Measurements from ENCODE around the gene LILRA1. TPM values are rescaled to one million over a fixed set of nuclear protein-coding genes. Genes with fewer than 3 reads are reported as not detected.
A peak's percentile ranks its signal among the peaks of the same experiment; 100 is the strongest.
"Not testable (repeated sequence)": the region's sequence is repeated elsewhere in the genome, so short reads cannot be mapped to it uniquely, and the experiment has no call there.

The LILRA1 gene
- not detected in 2 replicates for total RNA-seq (2011; cell fraction: chromatin; rRNA removed; ENCODE audit: low replicate concordance)
- total RNA-seq (2011; cell fraction: nucleolus; rRNA removed) = not detected in 2 replicates
- total RNA-seq (2011; cell fraction: nucleoplasm; rRNA removed) = not detected in 2 replicates
- not detected in 2 replicates for total RNA-seq (2014; rRNA removed)
- total RNA-seq (2014; rRNA removed; fragmentation: Illumina TruSeq; extraction: Trizol) = not detected in 2 replicates
- not detected in 2 replicates for total RNA-seq (2015; rRNA removed; fragmentation: Illumina TruSeq; extraction: Trizol)
- not detected in 2 replicates for total RNA-seq (2021)
- not detected in 2 replicates for polyA plus RNA-seq (2011; rRNA removed)
- polyA plus RNA-seq (2011; cell fraction: cytosol; rRNA removed) = not detected in 2 replicates
- polyA plus RNA-seq (2011; cell fraction: nucleus; rRNA removed) = not detected in 2 replicates
- polyA plus RNA-seq (2012) = not detected in 2 replicates
- not detected in 2 replicates for polyA plus RNA-seq (2014; fragmentation: Illumina TruSeq; extraction: Trizol)
- not detected for polyA plus RNA-seq (2014; fragmentation: Nextera tagmentation; extraction: Ambion mirVana)
- polyA plus RNA-seq (2014; rRNA removed) = not detected in 2 replicates
- not detected in 2 replicates for polyA minus RNA-seq (2011; rRNA and poly(A)+ RNA removed)
- not detected in 2 replicates for polyA minus RNA-seq (2011; cell fraction: cytosol; rRNA and poly(A)+ RNA removed)
- polyA minus RNA-seq (2011; cell fraction: nucleus; rRNA and poly(A)+ RNA removed) = not detected in 2 replicates
- Bru-seq, nascent RNA = not detected
- BruChase-seq, experiment 1, labeled RNA remaining after a 2-hour chase = not detected
- BruChase-seq, experiment 2, labeled RNA remaining after a 6-hour chase = not detected
- long read RNA-seq, experiment 1 = 0 reads
- long read RNA-seq, experiment 2 = 0 reads
- long read RNA-seq, experiment 3 = 0 reads

DNA sequence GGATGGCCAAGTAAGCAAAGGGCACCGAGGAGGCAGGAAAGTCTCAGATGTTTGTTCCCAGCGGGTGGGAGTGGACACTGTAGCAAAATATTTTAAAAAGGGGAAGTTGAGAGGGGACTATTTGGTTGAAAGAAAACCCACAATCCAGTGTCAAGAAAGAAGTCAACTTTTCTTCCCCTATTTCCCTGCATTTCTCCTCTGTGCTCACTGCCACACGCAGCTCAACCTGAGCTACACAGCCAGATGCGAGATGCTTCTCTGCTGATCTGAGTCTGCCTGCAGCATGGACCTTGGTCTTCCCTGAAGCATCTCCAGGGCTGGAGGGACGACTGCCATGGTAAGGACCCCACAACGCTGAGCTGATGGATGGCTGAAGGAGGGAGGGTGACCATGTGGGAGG is at the start of gene LILRA1:
LILRA1 (plus strand) TSS at position 188 of the 400 bp plus-strand sequence. CDS start 613 bp downstream, outside the sequence.
- H3K9me3 ChIP-seq (replicated peaks; ENCODE audit: control insufficient read depth, insufficient read depth, low read depth, low read length); H3K4me1 ChIP-seq (replicated peaks in 1 of 2; ENCODE audit: control insufficient read depth in 2 of 2, insufficient read depth in 2 of 2, low read length in 2 of 2); in situ Hi-C loops (cut with MboI); DNase-seq (ENCODE audit: extremely low read depth in 1 of 4, low spot score in 3 of 4); H3K27ac ChIP-seq (ENCODE audit: extremely low read depth, low read depth, low read length); H2AFZ ChIP-seq (ENCODE audit: low read depth, low read length); H4K20me1 ChIP-seq (replicated peaks; ENCODE audit: control insufficient read depth, insufficient read depth, low read length); H3K79me2 ChIP-seq (ENCODE audit: control insufficient read depth, insufficient read depth, low read length); FAIRE-seq; H3K9me1 ChIP-seq (ENCODE audit: control insufficient read depth, insufficient read depth, low read length); BruUV-seq (replicated peaks); H3K4me2 ChIP-seq (ENCODE audit: insufficient read depth, low read length); intact Hi-C loops (cut with micrococcal nuclease); H3K4me3 ChIP-seq; CTCF ChIA-PET (ENCODE audit: low intra/inter-chr PET ratio); ATAC-seq; H3K9ac ChIP-seq (ENCODE audit: insufficient read depth in 1 of 2, low read depth in 2 of 2, low read length in 2 of 2); H3K36me3 ChIP-seq (ENCODE audit: control insufficient read depth, insufficient read depth, low read length): not testable (repeated sequence)
- POLR2A ChIA-PET = interaction anchor here (0.6 kb wide), 1 partner anchor 1201 kb away, joined by 3 read pairs; no protein-coding TSS in a partner anchor
- WGBS (ENCODE audit: insufficient coverage, low coverage, missing lambda C conversion rate) = 1% methylated on average over 6 of the region's 6 CpGs
- peaks cover 2 to 57% of the 10 kb centered on the region in 2 experiments for H3K27me3 ChIP-seq (ENCODE audit: control insufficient read depth in 2 of 2, insufficient read depth in 2 of 2, low read length in 2 of 2)

DNA sequence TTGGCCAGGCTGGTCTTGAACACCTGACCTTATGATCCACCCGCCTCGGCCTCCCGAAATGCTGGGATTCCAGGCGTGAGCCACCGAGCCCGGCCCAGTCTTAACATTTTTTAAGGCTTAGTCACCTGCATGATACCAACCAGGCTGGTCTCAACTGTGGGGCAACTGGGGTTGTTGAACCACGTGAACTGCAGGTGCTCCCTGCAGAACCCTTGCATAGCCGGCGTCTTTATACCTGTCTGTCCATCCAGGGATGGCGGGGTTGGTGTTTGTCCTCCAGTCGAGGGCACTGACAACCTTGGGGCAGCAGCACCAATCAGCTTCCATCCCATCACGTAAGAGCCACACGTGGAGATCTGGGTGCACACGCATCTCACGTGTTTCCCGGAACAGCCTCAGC is 44.6 kb upstream of the LILRA1 start:
- H3K27ac ChIP-seq (ENCODE audit: extremely low read depth, low read depth, low read length) = no peak overlapping the region
- no peaks in the 10 kb centered on the region for H3K36me3 ChIP-seq (ENCODE audit: control insufficient read depth, insufficient read depth, low read length)
- BruUV-seq (replicated peaks) = no TSS peak
- H3K4me2 ChIP-seq (ENCODE audit: insufficient read depth, low read length) = no peak overlapping the region
- no peak overlapping the region for H2AFZ ChIP-seq (ENCODE audit: low read depth, low read length)
- H3K27me3 ChIP-seq (ENCODE audit: control insufficient read depth in 2 of 2, insufficient read depth in 2 of 2, low read length in 2 of 2) = peaks cover 25 to 55% of the 10 kb centered on the region in 2 experiments
- no peak overlapping the region for H3K4me3 ChIP-seq
- H3K79me2 ChIP-seq (ENCODE audit: control insufficient read depth, insufficient read depth, low read length) = no peaks in the 10 kb centered on the region
- in situ Hi-C loops (cut with MboI) (no loop called here), intact Hi-C loops (cut with micrococcal nuclease) (no loop called here)
- peaks cover 0 to 5% of the 10 kb centered on the region in 2 experiments; a peak in 2 of 5 replicates for H3K4me1 ChIP-seq (replicated peaks in 1 of 2; ENCODE audit: control insufficient read depth in 2 of 2, insufficient read depth in 2 of 2, low read length in 2 of 2)
- ATAC-seq (no peak), FAIRE-seq (no peak), DNase-seq (ENCODE audit: extremely low read depth in 1 of 4, low spot score in 3 of 4) (no peak)
- no peaks in the 10 kb centered on the region for H4K20me1 ChIP-seq (replicated peaks; ENCODE audit: control insufficient read depth, insufficient read depth, low read length)
- WGBS (ENCODE audit: insufficient coverage, low coverage, missing lambda C conversion rate) = 1% methylated on average over 16 of the region's 16 CpGs
- ChIA-PET CTCF (ENCODE audit: low intra/inter-chr PET ratio) (no interaction called here), POLR2A (no interaction called here)
- H3K9me1 ChIP-seq (ENCODE audit: control insufficient read depth, insufficient read depth, low read length) = no peaks in the 10 kb centered on the region
- no peaks in the 10 kb centered on the region for H3K9me3 ChIP-seq (replicated peaks; ENCODE audit: control insufficient read depth, insufficient read depth, low read depth, low read length)
- 0 out of 4 replicates have a peak overlapping the region, but pooled peaks of 1 of the 2 experiments have one; percentile 7 for H3K9ac ChIP-seq (ENCODE audit: insufficient read depth in 1 of 2, low read depth in 2 of 2, low read length in 2 of 2)
- TF ChIP-seq COPS2 (conservative IDR thresholded peaks at IDR 0.05) (no peak), TAF7 (tag; IDR thresholded peaks at IDR 0.05) (no peak), HNRNPL (IDR thresholded peaks at IDR 0.05; ENCODE audit: low read depth, low read length) (no peak), MEF2D (tag; conservative IDR thresholded peaks at IDR 0.05; ENCODE audit: low read depth) (no peak), ZNF311 (CRISPR knock-in tag; IDR thresholded peaks at IDR 0.05) (no peak), ELF1 (tag; IDR thresholded peaks at IDR 0.05) (no peak)
- TF ChIP-seq, protein P1, sequence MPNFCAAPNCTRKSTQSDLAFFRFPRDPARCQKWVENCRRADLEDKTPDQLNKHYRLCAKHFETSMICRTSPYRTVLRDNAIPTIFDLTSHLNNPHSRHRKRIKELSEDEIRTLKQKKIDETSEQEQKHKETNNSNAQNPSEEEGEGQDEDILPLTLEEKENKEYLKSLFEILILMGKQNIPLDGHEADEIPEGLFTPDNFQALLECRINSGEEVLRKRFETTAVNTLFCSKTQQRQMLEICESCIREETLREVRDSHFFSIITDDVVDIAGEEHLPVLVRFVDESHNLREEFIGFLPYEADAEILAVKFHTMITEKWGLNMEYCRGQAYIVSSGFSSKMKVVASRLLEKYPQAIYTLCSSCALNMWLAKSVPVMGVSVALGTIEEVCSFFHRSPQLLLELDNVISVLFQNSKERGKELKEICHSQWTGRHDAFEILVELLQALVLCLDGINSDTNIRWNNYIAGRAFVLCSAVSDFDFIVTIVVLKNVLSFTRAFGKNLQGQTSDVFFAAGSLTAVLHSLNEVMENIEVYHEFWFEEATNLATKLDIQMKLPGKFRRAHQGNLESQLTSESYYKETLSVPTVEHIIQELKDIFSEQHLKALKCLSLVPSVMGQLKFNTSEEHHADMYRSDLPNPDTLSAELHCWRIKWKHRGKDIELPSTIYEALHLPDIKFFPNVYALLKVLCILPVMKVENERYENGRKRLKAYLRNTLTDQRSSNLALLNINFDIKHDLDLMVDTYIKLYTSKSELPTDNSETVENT (CRISPR knock-in tag; IDR thresholded peaks at IDR 0.05) = no peak
- TF ChIP-seq, protein P2, sequence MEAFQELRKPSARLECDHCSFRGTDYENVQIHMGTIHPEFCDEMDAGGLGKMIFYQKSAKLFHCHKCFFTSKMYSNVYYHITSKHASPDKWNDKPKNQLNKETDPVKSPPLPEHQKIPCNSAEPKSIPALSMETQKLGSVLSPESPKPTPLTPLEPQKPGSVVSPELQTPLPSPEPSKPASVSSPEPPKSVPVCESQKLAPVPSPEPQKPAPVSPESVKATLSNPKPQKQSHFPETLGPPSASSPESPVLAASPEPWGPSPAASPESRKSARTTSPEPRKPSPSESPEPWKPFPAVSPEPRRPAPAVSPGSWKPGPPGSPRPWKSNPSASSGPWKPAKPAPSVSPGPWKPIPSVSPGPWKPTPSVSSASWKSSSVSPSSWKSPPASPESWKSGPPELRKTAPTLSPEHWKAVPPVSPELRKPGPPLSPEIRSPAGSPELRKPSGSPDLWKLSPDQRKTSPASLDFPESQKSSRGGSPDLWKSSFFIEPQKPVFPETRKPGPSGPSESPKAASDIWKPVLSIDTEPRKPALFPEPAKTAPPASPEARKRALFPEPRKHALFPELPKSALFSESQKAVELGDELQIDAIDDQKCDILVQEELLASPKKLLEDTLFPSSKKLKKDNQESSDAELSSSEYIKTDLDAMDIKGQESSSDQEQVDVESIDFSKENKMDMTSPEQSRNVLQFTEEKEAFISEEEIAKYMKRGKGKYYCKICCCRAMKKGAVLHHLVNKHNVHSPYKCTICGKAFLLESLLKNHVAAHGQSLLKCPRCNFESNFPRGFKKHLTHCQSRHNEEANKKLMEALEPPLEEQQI (IDR thresholded peaks at IDR 0.05) = no peak

Measured in K562 (cell line).